GM12875 (cell line): Measurements from ENCODE around the gene DENND2D.

Experiments
- H3K4me3 ChIP-seq: one replicate; pipeline ENCODE4 v1.5.1; 2011; ENCODE audit warnings: low read depth, low read length, control low read depth
- TF ChIP-seq, protein P1 (sequence below): IDR thresholded peaks from 2 replicates; pipeline ENCODE4 v1.5.1; 2011; ENCODE audit warnings: low read depth, mild to moderate bottlenecking, control low read depth, inconsistent platforms, low read length, moderate library complexity, borderline replicate concordance; ENCODE audit not compliant: insufficient read depth

DENND2D gene, protein sequence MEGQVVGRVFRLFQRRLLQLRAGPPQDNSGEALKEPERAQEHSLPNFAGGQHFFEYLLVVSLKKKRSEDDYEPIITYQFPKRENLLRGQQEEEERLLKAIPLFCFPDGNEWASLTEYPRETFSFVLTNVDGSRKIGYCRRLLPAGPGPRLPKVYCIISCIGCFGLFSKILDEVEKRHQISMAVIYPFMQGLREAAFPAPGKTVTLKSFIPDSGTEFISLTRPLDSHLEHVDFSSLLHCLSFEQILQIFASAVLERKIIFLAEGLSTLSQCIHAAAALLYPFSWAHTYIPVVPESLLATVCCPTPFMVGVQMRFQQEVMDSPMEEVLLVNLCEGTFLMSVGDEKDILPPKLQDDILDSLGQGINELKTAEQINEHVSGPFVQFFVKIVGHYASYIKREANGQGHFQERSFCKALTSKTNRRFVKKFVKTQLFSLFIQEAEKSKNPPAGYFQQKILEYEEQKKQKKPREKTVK

DNA sequence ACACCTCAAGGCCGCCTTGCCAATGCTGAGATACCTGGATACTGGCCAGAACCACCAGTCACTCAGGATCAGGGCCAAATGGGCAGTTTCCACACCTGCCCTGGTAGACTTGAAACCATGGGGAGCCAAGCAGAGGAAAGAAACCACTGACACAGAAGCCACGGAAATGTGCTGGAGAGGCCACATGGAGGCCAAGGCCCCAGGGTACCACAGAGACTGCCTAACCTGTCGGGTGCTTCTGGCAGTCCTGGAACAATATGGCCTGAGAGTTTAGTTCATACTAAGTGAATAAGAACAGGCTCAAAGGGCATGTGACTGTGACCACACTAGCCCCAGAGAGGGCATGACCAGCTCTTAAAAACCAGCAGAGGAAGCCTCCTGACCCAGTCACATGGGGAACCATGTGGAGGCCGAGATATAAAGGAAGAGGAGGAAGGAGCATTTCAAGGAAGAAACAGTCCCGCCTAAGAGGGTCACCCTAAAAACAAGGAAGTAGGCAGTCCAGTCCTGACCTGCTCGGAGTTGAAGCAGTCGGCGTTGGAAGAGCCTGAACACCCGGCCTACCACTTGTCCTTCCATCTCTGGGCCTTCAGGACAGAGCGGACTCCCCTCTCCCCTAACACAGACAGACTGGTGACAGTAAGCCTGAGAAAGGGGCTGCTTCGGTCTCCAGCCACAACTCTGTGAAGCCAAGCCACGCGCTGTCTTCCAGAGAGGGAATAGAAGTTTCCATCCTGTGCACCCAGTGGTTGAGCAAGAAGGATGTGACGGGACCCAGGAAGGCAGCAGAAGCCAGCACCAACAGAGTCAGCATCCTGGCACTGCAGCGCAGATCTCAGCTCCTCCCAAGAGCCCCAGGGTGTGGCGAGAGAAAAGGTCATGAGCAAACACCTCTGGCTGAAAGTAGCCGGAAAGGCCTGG is at the start of gene DENND2D:
Gene DENND2D (minus strand): TSS at position 766 of the 921 bp plus-strand sequence. CDS start 187 bp downstream, at position 579.
- peak within 1 kb of the TSS; percentile 65 for H3K4me3 ChIP-seq
- TF ChIP-seq, protein P1, sequence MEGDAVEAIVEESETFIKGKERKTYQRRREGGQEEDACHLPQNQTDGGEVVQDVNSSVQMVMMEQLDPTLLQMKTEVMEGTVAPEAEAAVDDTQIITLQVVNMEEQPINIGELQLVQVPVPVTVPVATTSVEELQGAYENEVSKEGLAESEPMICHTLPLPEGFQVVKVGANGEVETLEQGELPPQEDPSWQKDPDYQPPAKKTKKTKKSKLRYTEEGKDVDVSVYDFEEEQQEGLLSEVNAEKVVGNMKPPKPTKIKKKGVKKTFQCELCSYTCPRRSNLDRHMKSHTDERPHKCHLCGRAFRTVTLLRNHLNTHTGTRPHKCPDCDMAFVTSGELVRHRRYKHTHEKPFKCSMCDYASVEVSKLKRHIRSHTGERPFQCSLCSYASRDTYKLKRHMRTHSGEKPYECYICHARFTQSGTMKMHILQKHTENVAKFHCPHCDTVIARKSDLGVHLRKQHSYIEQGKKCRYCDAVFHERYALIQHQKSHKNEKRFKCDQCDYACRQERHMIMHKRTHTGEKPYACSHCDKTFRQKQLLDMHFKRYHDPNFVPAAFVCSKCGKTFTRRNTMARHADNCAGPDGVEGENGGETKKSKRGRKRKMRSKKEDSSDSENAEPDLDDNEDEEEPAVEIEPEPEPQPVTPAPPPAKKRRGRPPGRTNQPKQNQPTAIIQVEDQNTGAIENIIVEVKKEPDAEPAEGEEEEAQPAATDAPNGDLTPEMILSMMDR: no peak

GRCh38 chr1:111249960-111250359 is 49.5 kb upstream of the DENND2D start:
- TF ChIP-seq, protein P1: no peak
- H3K4me3 ChIP-seq: no peak overlapping the region

- TF ChIP-seq, protein P1: no peak
- H3K4me3 ChIP-seq: no peak overlapping the region
Observed at GRCh38 chr1:111247125-111247838, 46.8 kb upstream of the DENND2D start.

DNA sequence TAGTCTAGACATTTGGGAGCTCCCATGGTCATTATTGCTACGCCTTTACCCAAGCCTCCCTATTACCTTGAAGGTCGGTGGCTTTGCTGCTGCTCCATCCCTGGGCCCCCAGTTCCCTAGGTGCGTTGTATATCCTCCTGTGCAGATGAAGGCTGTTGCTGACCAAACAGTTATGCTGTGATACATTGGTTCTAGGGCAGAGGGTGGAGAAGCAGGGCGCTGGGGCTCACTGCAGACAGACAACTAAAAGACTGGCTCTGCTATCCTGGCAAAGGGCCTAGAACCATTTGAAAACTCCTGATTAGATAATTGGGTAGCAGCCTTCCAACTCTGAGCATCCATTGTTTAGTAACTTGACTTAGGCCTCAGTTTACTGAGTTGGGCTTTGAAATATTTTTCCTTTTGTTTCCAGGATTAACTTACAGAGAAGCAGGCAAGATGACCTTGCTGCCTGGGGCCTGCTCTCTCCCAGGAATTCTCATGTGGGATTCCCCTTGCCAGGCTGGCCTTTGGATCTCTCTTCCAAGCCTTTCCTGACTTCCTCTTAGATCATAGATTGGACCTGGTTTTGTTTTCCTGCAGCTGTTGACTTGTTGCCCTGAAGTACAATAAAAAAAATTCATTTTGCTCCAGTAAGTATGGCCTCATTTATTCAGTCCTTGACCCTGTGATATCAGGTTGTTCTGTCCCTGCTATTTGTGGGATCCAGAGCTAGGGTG is 42.5 kb upstream of the DENND2D start:
- TF ChIP-seq, protein P1: no peak
- no peak overlapping the region for H3K4me3 ChIP-seq

GRCh38 chr1:111241797-111242196 is 41.4 kb upstream of the DENND2D start:
- TF ChIP-seq, protein P1: no peak
- no peak overlapping the region for H3K4me3 ChIP-seq
